ENCODE measurements around the gene LRBA. TPM values are rescaled to one million over a fixed set of nuclear protein-coding genes. Genes with fewer than 3 reads are reported as not detected.

LRBA gene
- total RNA-seq, 1 donor from 2014 or later = 68.0 TPM

- no peak for DNase-seq (ENCODE audit: extremely low spot score in 2 of 2)
- TF ChIP-seq POLR2AphosphoS5 (IDR thresholded peaks at IDR 0.05; ENCODE audit: insufficient read depth in 1 of 2, low read depth in 1 of 2) (no peak), POLR2A (IDR thresholded peaks at IDR 0.05) (no peak), CTCF (IDR thresholded peaks at IDR 0.05) (no peak)
- Histone ChIP-seq H3K27ac (no peak overlapping the region), H3K27me3 (no peaks in the 10 kb centered on the region), H3K4me1 (no peaks in the 10 kb centered on the region), H3K4me3 (no peak overlapping the region), H3K9me3 (no peaks in the 10 kb centered on the region), H3K36me3 (no peaks in the 10 kb centered on the region)
- intact Hi-C loops (cut with DNase I) = no loop called here
These were observed 701.1 kb downstream of the LRBA start for GRCh38 chr4:150314031-150314430.

- H3K27me3 ChIP-seq = no peaks in the 10 kb centered on the region
- DNase-seq (ENCODE audit: extremely low spot score in 2 of 2) = no peak
- intact Hi-C loops (cut with DNase I) = no loop called here
These were observed 704.8 kb downstream of the LRBA start for GRCh38 chr4:150310159-150310895.

GRCh38 chr4:150308824-150309472, 706.1 kb downstream of the LRBA start:
- H3K27me3 ChIP-seq = no peaks in the 10 kb centered on the region
- no peak for TF ChIP-seq POLR2AphosphoS5 (IDR thresholded peaks at IDR 0.05; ENCODE audit: insufficient read depth in 1 of 2, low read depth in 1 of 2)
- TF ChIP-seq CTCF (IDR thresholded peaks at IDR 0.05) = no peak
- no peak for TF ChIP-seq POLR2A (IDR thresholded peaks at IDR 0.05)
- H3K9me3 ChIP-seq = no peaks in the 10 kb centered on the region
- no peaks in the 10 kb centered on the region for H3K36me3 ChIP-seq
- H3K4me3 ChIP-seq = no peak overlapping the region
- no peaks in the 10 kb centered on the region for H3K4me1 ChIP-seq
- no peak for DNase-seq (ENCODE audit: extremely low spot score in 2 of 2)
- intact Hi-C loops (cut with DNase I) = no loop called here
- no peak overlapping the region for H3K27ac ChIP-seq

More at GRCh38 chr4:150310159-150310895, 704.8 kb downstream of the LRBA start:
- no peak for TF ChIP-seq CTCF (IDR thresholded peaks at IDR 0.05)
- TF ChIP-seq POLR2AphosphoS5 (IDR thresholded peaks at IDR 0.05; ENCODE audit: insufficient read depth in 1 of 2, low read depth in 1 of 2) = no peak
- TF ChIP-seq POLR2A (IDR thresholded peaks at IDR 0.05) = no peak
- Histone ChIP-seq H3K4me1 (no peaks in the 10 kb centered on the region), H3K36me3 (no peaks in the 10 kb centered on the region), H3K9me3 (no peaks in the 10 kb centered on the region), H3K27ac (no peak overlapping the region), H3K4me3 (no peak overlapping the region)

GRCh38 chr4:150306719-150307118, 708.4 kb downstream of the LRBA start:
- no peaks in the 10 kb centered on the region for H3K4me1 ChIP-seq
- no peaks in the 10 kb centered on the region for H3K9me3 ChIP-seq
- H3K27me3 ChIP-seq = no peaks in the 10 kb centered on the region
- H3K4me3 ChIP-seq = no peak overlapping the region
- intact Hi-C loops (cut with DNase I) = no loop called here
- H3K27ac ChIP-seq = no peak overlapping the region
- TF ChIP-seq POLR2AphosphoS5 (IDR thresholded peaks at IDR 0.05; ENCODE audit: insufficient read depth in 1 of 2, low read depth in 1 of 2) (no peak), CTCF (IDR thresholded peaks at IDR 0.05) (no peak), POLR2A (IDR thresholded peaks at IDR 0.05) (no peak)
- DNase-seq (ENCODE audit: extremely low spot score in 2 of 2) = no peak
- no peaks in the 10 kb centered on the region for H3K36me3 ChIP-seq

- Histone ChIP-seq H3K27me3 (no peaks in the 10 kb centered on the region), H3K4me1 (no peaks in the 10 kb centered on the region), H3K27ac (no peak overlapping the region), H3K4me3 (no peak overlapping the region), H3K36me3 (no peaks in the 10 kb centered on the region), H3K9me3 (no peaks in the 10 kb centered on the region)
- TF ChIP-seq CTCF (IDR thresholded peaks at IDR 0.05) (no peak), POLR2A (IDR thresholded peaks at IDR 0.05) (no peak), POLR2AphosphoS5 (IDR thresholded peaks at IDR 0.05; ENCODE audit: insufficient read depth in 1 of 2, low read depth in 1 of 2) (no peak)
- intact Hi-C loops (cut with DNase I) = no loop called here
- DNase-seq (ENCODE audit: extremely low spot score in 2 of 2) = no peak
These were observed 709.1 kb downstream of the LRBA start for GRCh38 chr4:150305995-150306394.
